Erythroblast (primary cell): ENCODE results near the gene GPC6.

Experiments used
- DNase-seq, 2 experiments: peaks; one replicate each; lab custom pipeline; 2025; lab: John Stamatoyannopoulos, UW
- GATA1 ChIP-seq: IDR thresholded peaks from 2 replicates; pipeline ENCODE4 v1.6.1; 2011; ENCODE audit warnings: low read depth, mild to moderate bottlenecking, control low read depth, low read length, moderate library complexity
- POLR2A ChIP-seq: IDR thresholded peaks from 2 replicates; pipeline ENCODE4 v1.6.1; 2011; ENCODE audit warnings: mild to moderate bottlenecking, low read length

GPC6 gene

GRCh38 chr13:93338030-93338429 lies 111.4 kb downstream of the GPC6 start:
- TF ChIP-seq GATA1 (no peak), POLR2A (no peak)
- no peak for DNase-seq

DNA sequence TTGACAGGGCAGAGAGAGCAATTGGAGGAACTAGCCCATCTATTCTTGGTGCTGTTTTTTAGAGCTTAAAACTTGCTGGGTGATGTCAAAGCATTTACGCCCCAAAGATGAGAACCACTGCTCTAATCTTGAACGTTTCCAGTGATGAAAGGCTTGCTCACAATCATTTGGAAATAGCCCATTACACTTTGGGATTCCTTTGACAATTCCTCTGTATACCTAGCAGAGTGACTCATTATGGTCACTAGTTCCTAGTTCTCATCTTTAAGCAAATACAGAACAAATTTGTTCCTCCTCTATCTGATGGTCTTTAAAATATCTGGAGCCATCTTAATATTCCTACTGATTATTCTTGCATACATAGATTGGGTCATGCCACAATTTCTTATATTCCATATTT lies 112.3 kb downstream of the GPC6 start:
- TF ChIP-seq GATA1 (no peak), POLR2A (no peak)

DNA sequence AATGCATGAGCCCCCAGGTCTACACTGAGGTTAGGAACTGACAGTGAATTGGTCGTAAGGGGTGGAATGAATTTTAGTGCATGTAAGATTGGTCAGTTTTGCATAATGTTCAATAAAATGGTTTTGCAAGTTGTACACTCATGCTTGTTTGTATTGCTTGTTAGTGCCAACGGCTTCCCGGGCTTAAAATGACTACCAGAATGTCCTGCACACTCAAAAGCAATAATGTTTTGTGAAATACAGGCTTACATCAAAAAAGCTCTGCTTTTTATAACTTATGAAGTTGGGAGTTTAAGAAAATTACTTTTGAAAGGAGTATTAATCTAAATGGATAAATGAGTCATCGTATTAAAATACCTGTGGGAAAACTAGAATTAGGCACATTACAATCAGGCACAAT lies 112.9 kb downstream of the GPC6 start:
- no peak for DNase-seq

More for the DNA sequence above, 112.3 kb downstream of the GPC6 start:
- DNase-seq = no peak

DNA sequence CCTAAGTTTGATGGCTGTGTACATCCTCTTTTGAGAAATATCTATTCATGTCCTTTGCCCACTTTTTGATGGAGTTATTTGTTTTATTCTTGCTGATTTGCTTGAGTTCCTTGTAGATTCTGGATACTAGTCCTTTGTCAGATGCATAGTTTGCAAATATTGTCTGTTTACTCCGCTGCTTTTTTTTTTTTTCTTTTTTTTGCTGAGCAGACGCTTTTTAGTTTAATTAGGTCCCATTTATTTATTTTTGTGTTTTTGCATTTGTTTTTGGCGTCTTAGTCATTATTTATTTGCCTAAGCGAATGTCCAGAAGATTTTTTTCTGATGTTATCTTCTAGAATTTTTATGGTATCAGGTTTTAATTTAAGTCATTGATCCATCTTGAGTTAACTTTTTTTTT lies 114.9 kb downstream of the GPC6 start:
- no peak for TF ChIP-seq GATA1
- no peak for TF ChIP-seq POLR2A
- no peak for DNase-seq

More for the DNA sequence above, 112.9 kb downstream of the GPC6 start:
- no peak for TF ChIP-seq POLR2A
- TF ChIP-seq GATA1 = no peak

GRCh38 chr13:93343097-93343496 lies 116.5 kb downstream of the GPC6 start:
- TF ChIP-seq GATA1 (no peak), POLR2A (no peak)
- DNase-seq = no peak

- no peak for TF ChIP-seq POLR2A
- no peak for TF ChIP-seq GATA1
- DNase-seq = no peak
Observed at GRCh38 chr13:93344048-93344705, 117.6 kb downstream of the GPC6 start.

GRCh38 chr13:93345024-93345423 lies 118.4 kb downstream of the GPC6 start:
- no peak for TF ChIP-seq POLR2A
- DNase-seq = no peak

DNA sequence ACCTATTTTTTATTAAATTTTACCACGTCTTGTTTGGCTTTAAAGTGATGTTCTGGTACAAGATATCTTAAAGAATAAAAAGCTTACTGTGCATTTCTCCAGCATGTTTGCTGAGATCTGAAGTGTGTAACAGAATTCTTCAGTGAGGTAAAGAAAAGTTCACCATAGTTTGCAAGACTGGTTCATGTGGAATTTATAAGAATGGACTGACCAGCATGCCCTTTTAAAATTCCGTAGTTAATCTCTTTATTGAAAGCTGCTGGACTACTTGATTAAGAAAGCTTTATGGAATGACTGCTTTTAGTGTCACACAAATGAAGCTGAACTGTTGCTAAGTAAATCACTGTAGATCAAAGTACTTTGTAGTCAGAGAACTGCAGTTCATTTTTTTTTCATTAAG lies 119.2 kb downstream of the GPC6 start:
- DNase-seq = no peak
- TF ChIP-seq GATA1 (no peak), POLR2A (no peak)

GRCh38 chr13:93352616-93353015 lies 126.0 kb downstream of the GPC6 start:
- no peak for TF ChIP-seq POLR2A
- DNase-seq = no peak

GRCh38 chr13:93355094-93355493 lies 128.5 kb downstream of the GPC6 start:
- DNase-seq = no peak
- no peak for TF ChIP-seq POLR2A
- no peak for TF ChIP-seq GATA1

DNA sequence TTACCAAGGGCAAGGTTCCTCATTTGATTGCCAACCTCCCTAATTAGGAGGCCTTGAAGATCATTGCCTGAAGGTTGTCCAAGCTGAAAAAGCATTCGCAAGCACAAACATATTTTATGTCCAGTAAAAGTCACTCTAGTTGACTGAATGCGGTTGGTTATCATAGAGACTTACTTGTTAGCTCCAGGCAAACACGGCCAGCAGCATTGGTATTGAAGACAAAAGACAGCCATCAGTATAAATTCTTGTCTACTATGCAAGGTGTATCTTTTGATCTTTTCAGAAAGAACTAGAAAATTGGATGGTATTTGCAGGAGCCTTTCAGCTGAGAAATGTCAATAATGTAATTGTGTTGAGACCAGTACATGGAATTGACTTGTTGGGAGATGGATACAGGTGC lies 129.9 kb downstream of the GPC6 start:
- TF ChIP-seq POLR2A = no peak
- TF ChIP-seq GATA1 = no peak
- DNase-seq = no peak

GRCh38 chr13:93360021-93360420 lies 133.4 kb downstream of the GPC6 start:
- TF ChIP-seq GATA1 (no peak), POLR2A (no peak)
- DNase-seq = no peak

GRCh38 chr13:93361703-93362102 lies 135.1 kb downstream of the GPC6 start:
- no peak for DNase-seq
- TF ChIP-seq GATA1 = no peak
- TF ChIP-seq POLR2A = no peak

- no peak for DNase-seq
- no peak for TF ChIP-seq POLR2A
- TF ChIP-seq GATA1 = no peak
Observed at GRCh38 chr13:93364166-93364565, 137.6 kb downstream of the GPC6 start.

- no peak for TF ChIP-seq GATA1
- TF ChIP-seq POLR2A = no peak
- DNase-seq = no peak
Observed at GRCh38 chr13:93368296-93368695, 141.7 kb downstream of the GPC6 start.

- no peak for TF ChIP-seq GATA1
- no peak for TF ChIP-seq POLR2A
- no peak for DNase-seq
Observed at GRCh38 chr13:93368718-93369117, 142.1 kb downstream of the GPC6 start.
